Fibroblast of villous mesenchyme (primary cell): ENCODE data around the gene GUCY1B1. TPM values are rescaled to one million over a fixed set of nuclear protein-coding genes. Genes with fewer than 3 reads are reported as not detected.

ENCODE experiments used
- DNase-seq: peaks from one replicate; pipeline ENCODE4 v3.0.0-alpha.2; 2010; ENCODE audit warnings: low read depth
- H3K4me3 ChIP-seq: 2 replicates; pipeline ENCODE4 v1.5.1; 2011; ENCODE audit warnings: low read depth, mild to moderate bottlenecking, low read length
- total RNA-seq: library from RNA; depleted of rRNA; stranded (reverse); fragments of >200 nt; gene quantifications from 2 replicates; pipeline ENCODE4 v1.2.3, GENCODE V29; 2012
- TF ChIP-seq, protein P1 (sequence below): IDR thresholded peaks from 2 replicates; pipeline ENCODE4 v1.5.1; 2012; ENCODE audit warnings: low read depth, mild to moderate bottlenecking, low read length; ENCODE audit not compliant: insufficient read depth

GUCY1B1 gene
- total RNA-seq, 1 donor = 1.7 TPM

DNA sequence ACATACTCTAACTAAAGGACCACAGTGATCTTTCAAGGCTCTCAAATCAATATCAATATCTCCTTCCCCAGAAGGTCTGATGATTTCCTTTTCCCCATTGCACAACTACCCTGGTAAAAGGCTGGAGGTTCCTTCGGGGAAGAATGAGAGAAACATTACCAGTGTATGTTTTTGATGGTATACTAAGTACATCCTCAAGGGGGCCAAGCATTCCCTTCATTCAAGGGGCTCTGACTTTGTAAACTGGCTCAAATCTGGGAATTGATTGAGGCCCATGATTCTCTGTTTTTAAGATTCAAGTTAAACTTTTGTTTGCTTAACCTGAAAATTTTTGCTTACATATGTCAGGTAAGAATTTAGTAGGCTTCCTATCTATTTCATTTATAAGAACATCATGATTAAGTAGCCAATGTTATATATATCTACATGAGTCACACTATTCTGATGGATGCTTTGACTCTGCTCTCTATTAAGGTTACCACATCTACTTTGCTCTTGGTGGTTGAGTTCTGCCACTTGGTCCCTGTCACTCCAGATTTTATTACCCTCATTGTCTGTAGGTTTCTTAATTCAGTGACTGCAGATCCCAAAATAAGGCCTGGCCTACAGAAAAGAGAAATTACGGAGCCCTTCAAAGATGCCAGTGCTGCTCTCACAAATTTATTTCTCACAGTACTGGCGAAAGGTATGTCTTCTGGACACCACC lies 16.4 kb upstream of the GUCY1B1 start:
- no peak overlapping the region for H3K4me3 ChIP-seq
- TF ChIP-seq, protein P1, sequence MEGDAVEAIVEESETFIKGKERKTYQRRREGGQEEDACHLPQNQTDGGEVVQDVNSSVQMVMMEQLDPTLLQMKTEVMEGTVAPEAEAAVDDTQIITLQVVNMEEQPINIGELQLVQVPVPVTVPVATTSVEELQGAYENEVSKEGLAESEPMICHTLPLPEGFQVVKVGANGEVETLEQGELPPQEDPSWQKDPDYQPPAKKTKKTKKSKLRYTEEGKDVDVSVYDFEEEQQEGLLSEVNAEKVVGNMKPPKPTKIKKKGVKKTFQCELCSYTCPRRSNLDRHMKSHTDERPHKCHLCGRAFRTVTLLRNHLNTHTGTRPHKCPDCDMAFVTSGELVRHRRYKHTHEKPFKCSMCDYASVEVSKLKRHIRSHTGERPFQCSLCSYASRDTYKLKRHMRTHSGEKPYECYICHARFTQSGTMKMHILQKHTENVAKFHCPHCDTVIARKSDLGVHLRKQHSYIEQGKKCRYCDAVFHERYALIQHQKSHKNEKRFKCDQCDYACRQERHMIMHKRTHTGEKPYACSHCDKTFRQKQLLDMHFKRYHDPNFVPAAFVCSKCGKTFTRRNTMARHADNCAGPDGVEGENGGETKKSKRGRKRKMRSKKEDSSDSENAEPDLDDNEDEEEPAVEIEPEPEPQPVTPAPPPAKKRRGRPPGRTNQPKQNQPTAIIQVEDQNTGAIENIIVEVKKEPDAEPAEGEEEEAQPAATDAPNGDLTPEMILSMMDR = peak; percentile 25
- no peak for DNase-seq

DNA sequence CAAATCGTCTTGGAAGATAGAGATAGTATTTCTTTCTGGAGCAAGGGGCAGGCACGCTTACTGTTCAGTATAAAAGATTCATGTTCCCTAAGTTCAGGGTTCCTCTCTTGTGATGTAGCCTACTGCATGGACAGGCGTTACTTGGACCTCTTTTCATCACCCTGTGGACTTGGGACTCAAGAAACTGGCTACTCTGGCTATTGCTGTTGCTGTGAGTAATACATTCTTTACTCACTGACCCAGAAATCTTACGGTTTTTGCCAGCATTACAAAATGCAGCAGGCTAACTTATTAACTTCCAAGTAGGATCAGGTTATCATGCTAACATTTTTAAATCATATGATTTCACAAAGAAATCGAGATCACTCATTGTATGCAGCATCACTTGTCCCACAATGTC lies 12.8 kb upstream of the GUCY1B1 start:
- DNase-seq = peak; percentile 32
- TF ChIP-seq, protein P1 = no peak
- H3K4me3 ChIP-seq = no peak overlapping the region

DNA sequence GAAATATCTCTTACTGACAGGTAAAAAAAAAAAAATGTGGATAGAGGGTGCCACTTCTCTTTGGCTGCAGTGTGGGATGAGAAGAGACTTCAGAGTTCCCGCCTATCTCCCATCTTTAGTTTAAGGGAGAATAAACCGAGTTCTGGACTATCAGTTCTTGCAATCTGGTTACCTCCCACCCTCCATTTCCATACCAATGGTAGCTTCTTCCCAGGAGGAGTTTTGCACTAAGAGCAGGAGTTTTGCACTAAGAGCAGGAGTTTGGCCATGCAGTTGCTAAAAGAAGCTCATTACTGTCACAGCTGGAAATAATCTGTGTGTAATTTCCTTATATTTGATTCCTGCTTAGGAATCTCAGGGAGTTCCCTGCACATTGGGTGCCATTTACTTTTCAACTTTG lies 10.8 kb upstream of the GUCY1B1 start:
- DNase-seq = no peak
- H3K4me3 ChIP-seq = no peak overlapping the region
- TF ChIP-seq, protein P1 = no peak

DNA sequence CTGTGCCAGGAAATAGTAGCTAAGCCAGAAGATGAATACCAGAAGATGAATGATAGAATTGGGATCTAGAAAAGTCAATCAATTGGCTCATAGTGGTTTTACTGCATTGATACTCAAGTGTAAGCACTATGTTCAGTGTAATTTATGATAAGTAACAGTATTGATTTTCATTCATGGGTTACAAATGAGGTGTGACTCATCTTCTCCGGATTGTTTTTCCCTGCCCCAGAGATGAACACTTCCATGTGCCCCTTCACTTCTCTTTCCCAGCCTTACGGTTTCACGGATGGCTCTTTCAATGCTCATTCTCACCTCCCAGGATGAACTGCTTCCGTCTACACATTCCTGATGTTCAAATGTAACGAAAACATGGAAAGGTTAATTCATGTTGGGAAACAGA lies 9.8 kb upstream of the GUCY1B1 start:
- DNase-seq = no peak
- H3K4me3 ChIP-seq = no peak overlapping the region
- TF ChIP-seq, protein P1 = no peak

DNA sequence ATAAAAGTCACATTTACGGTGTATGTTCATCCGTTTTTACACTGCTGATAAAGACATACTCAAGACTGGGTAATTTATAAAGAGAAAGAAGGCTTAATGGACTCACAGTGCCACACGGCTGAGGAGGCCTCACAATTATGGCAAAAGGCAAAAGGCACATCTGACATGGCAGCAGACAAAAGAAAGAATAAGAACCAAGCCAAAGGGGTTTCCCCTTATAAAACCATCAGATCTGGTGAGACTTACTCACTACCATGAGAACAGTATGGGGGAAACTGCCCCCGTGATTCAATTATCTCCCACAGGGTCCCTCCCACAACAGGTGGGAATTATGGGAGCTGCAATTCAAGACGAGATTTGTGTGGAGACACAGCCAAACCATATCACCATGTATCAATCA lies 7.3 kb upstream of the GUCY1B1 start:
- TF ChIP-seq, protein P1 = no peak
- no peak for DNase-seq

DNA sequence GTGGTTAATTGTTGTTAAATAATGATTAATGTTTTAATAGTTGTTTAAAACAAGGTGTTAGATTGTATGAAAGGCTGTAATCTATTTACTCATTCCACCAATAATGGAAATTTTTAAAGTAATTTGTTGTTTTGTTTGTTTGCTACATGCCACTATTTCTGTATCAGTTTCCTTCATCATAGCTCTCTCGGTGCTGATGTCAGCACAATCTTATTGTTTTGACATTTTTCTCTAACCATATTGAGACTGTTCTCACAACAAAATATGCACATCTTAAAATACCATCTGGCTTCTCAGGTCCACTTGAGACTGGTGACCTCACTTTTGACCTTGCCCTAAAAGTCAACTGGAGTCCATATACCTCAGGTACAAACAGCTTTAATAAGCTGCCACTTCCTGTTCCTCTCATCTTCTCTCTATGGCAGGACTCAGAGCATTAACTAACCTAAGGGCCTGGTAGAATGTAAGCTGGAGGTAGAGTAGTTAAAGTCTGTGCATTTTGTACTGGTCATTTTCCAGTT lies 1.0 kb upstream of the GUCY1B1 start:
- TF ChIP-seq, protein P1 = no peak
- DNase-seq = no peak
- no peak overlapping the region for H3K4me3 ChIP-seq

More for the DNA sequence above, 7.3 kb upstream of the GUCY1B1 start:
- H3K4me3 ChIP-seq = no peak overlapping the region
